HepG2 (cell line): ENCODE data around the gene STX2. TPM values are rescaled to one million over a fixed set of nuclear protein-coding genes. Genes with fewer than 3 reads are reported as not detected.

Experiments used
- FOSL1 ChIP-seq: sonication (generic); formaldehyde crosslinking; IDR thresholded peaks from 2 replicates; pipeline ENCODE4 v1.9.0; 2021; ENCODE audit warnings: missing genetic modification reagents, borderline replicate concordance
- GTF2F1 ChIP-seq: fragments of 150-350 bp; IDR thresholded peaks from 2 replicates; pipeline ENCODE4 v1.6.1; 2014; ENCODE audit warnings: low read length
- HDAC2 ChIP-seq: sonication (generic); formaldehyde crosslinking; IDR thresholded peaks from 2 replicates; pipeline ENCODE4 v1.4.0; 2020; ENCODE audit warnings: missing genetic modification reagents
- HNRNPK ChIP-seq: fragments of 200-400 bp; formaldehyde crosslinking; IDR thresholded peaks from 2 replicates; pipeline ENCODE4 v1.6.1; 2018; ENCODE audit warnings: low read length, low read depth, moderate library complexity, mild to moderate bottlenecking; ENCODE audit not compliant: poor library complexity, severe bottlenecking
- KDM2A ChIP-seq: sonication (generic); formaldehyde crosslinking; IDR thresholded peaks from 2 replicates; pipeline ENCODE4 v1.4.0; 2020; ENCODE audit warnings: low read depth, missing genetic modification reagents, borderline replicate concordance
- ZFP41 ChIP-seq: sonication (generic); formaldehyde crosslinking; IDR thresholded peaks from 2 replicates; pipeline ENCODE4 v1.4.0; 2020; ENCODE audit warnings: mild to moderate bottlenecking, missing genetic modification reagents, borderline replicate concordance
- ZMAT3 ChIP-seq: sonication (generic); formaldehyde crosslinking; conservative IDR thresholded peaks from 2 replicates; pipeline ENCODE4 v1.7.0; 2021; ENCODE audit warnings: missing genetic modification reagents
- ZNF318 ChIP-seq: sonication (generic); formaldehyde crosslinking; IDR thresholded peaks from 2 replicates; pipeline ENCODE4 v1.4.0; 2020; ENCODE audit warnings: mild to moderate bottlenecking, missing genetic modification reagents
- ZNF34 ChIP-seq: sonication (generic); formaldehyde crosslinking; IDR thresholded peaks from 2 replicates; pipeline ENCODE4 v1.4.0; 2020; ENCODE audit warnings: mild to moderate bottlenecking, missing genetic modification reagents, borderline replicate concordance
- ZSCAN9 ChIP-seq: IDR thresholded peaks from 2 replicates; pipeline ENCODE4 v1.6.1; 2016; ENCODE audit warnings: borderline replicate concordance
- polyA plus RNA-seq, 8 experiments: library from polyadenylated mRNA; depleted of rRNA in 3 of 8; stranded (reverse) in 7 of 8; unstranded in 1 of 8; fragments of >200 nt; fragmentation: Illumina TruSeq in 4 of 8; extraction: Trizol in 4 of 8; gene quantifications; 2 replicates each; pipeline versions ENCODE4 v1.2.1 to v1.2.3, GENCODE V29; 2011 to 2016; ENCODE audit warnings: low read depth in 4 of 8, missing spikeins in 1 of 8, mixed read lengths in 1 of 8; ENCODE audit not compliant: insufficient read depth in 1 of 8
- total RNA-seq, 5 experiments: library from RNA; depleted of rRNA; stranded (reverse); fragments of >200 nt; fragmentation: Illumina TruSeq; extraction: Trizol; gene quantifications; 2 replicates each; pipeline ENCODE4 v1.2.3, GENCODE V29; 2016; ENCODE audit warnings: low read depth in 1 of 5
- TF ChIP-seq, protein P1 (sequence below): sonication (generic); formaldehyde crosslinking; conservative IDR thresholded peaks from 2 replicates; pipeline ENCODE4 v1.4.0; 2020; ENCODE audit warnings: mild to moderate bottlenecking, missing genetic modification reagents, moderate library complexity
- TF ChIP-seq, protein P2 (sequence below): sonication (generic); formaldehyde crosslinking; conservative IDR thresholded peaks from 2 replicates; pipeline ENCODE4 v1.8.0; 2022; ENCODE audit warnings: missing genetic modification reagents

STX2 gene
- total and polyA plus RNA-seq, 2 of the 13 experiments (the other 11 are each of a cell fraction or from before 2014, with no cell fraction given) = 13.4 to 25.1 TPM

- TF ChIP-seq, protein P1, sequence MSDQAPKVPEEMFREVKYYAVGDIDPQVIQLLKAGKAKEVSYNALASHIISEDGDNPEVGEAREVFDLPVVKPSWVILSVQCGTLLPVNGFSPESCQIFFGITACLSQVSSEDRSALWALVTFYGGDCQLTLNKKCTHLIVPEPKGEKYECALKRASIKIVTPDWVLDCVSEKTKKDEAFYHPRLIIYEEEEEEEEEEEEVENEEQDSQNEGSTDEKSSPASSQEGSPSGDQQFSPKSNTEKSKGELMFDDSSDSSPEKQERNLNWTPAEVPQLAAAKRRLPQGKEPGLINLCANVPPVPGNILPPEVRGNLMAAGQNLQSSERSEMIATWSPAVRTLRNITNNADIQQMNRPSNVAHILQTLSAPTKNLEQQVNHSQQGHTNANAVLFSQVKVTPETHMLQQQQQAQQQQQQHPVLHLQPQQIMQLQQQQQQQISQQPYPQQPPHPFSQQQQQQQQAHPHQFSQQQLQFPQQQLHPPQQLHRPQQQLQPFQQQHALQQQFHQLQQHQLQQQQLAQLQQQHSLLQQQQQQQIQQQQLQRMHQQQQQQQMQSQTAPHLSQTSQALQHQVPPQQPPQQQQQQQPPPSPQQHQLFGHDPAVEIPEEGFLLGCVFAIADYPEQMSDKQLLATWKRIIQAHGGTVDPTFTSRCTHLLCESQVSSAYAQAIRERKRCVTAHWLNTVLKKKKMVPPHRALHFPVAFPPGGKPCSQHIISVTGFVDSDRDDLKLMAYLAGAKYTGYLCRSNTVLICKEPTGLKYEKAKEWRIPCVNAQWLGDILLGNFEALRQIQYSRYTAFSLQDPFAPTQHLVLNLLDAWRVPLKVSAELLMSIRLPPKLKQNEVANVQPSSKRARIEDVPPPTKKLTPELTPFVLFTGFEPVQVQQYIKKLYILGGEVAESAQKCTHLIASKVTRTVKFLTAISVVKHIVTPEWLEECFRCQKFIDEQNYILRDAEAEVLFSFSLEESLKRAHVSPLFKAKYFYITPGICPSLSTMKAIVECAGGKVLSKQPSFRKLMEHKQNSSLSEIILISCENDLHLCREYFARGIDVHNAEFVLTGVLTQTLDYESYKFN (CRISPR knock-in tag) = 0 out of 2 replicates have a peak, but pooled peaks have one; percentile 18
- no peak for TF ChIP-seq HNRNPK
- no peak for TF ChIP-seq ZSCAN9 (CRISPR knock-in tag)
- 0 out of 2 replicates have a peak, but pooled peaks have one; percentile 66 for TF ChIP-seq ZFP41
- TF ChIP-seq KDM2A (CRISPR knock-in tag) = no peak
- TF ChIP-seq HDAC2 (CRISPR knock-in tag) = no peak
- TF ChIP-seq ZNF34 (CRISPR knock-in tag) = no peak
- TF ChIP-seq GTF2F1 = no peak
- no peak for TF ChIP-seq FOSL1 (CRISPR knock-in tag)
- no peak for TF ChIP-seq ZNF318 (CRISPR knock-in tag)
- 0 out of 2 replicates have a peak, but pooled peaks have one; percentile 57 for TF ChIP-seq ZMAT3 (CRISPR knock-in tag)
- TF ChIP-seq, protein P2, sequence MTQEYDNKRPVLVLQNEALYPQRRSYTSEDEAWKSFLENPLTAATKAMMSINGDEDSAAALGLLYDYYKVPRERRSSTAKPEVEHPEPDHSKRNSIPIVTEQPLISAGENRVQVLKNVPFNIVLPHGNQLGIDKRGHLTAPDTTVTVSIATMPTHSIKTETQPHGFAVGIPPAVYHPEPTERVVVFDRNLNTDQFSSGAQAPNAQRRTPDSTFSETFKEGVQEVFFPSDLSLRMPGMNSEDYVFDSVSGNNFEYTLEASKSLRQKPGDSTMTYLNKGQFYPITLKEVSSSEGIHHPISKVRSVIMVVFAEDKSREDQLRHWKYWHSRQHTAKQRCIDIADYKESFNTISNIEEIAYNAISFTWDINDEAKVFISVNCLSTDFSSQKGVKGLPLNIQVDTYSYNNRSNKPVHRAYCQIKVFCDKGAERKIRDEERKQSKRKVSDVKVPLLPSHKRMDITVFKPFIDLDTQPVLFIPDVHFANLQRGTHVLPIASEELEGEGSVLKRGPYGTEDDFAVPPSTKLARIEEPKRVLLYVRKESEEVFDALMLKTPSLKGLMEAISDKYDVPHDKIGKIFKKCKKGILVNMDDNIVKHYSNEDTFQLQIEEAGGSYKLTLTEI (CRISPR knock-in tag) = no peak
These were observed 32.5 kb upstream of the STX2 start, which contains the start of gene RAN (continued) for GRCh38 chr12:130871286-130872178.
